ENCODE measurements around the gene OR1F1. TPM values are rescaled to one million over a fixed set of nuclear protein-coding genes. Genes with fewer than 3 reads are reported as not detected.

OR1F1 gene
- total and polyA plus RNA-seq, 2 of the 8 experiments (the other 6 are each of a cell fraction or from before 2014, with no cell fraction given): 0.52 to 1.2 TPM

- 87% methylated on average over 3 of the region's 3 CpGs; no CpG with 5 or more reads in 1 of the 2 experiments for WGBS, 2 experiments (ENCODE audit: extremely low coverage in 1 of 2, insufficient coverage in 1 of 2, insufficient read length in 1 of 2, insufficient replicate concordance in 2 of 2, low coverage in 1 of 2, low lambda C conversion rate in 2 of 2, missing lambda C conversion rate in 1 of 2)
- H2BK12ac ChIP-seq (ENCODE audit: low read depth, low read length): no peak overlapping the region
- H2AK5ac ChIP-seq (ENCODE audit: low read depth, low read length): no peak overlapping the region
- peaks cover 0 to 10% (median 7%) of the 10 kb centered on the region in 4 experiments; a peak in 5 of 7 replicates for H3K27me3 ChIP-seq (replicated peaks in 1 of 4; ENCODE audit: control insufficient read depth in 3 of 4, extremely low read depth in 1 of 4, insufficient read depth in 3 of 4, low read length in 3 of 4)
- H4K5ac ChIP-seq (ENCODE audit: insufficient read length, low read depth, low read length): no peak overlapping the region
- no peak overlapping the region for H3K18ac ChIP-seq (ENCODE audit: extremely low read depth, low read length)
- no peak overlapping the region for H3K56ac ChIP-seq (replicated peaks; ENCODE audit: insufficient read length, low read depth, low read length)
- H2BK20ac ChIP-seq (ENCODE audit: low read length): no peak overlapping the region
- no peak overlapping the region for H3K9ac ChIP-seq (replicated peaks in 1 of 4; ENCODE audit: extremely low read depth in 1 of 4, low read depth in 3 of 4, low read length in 3 of 4)
- peaks cover 0 to 7% (median 4%) of the 10 kb centered on the region in 4 experiments; a peak in 4 of 7 replicates for H3K4me1 ChIP-seq (replicated peaks in 1 of 4; ENCODE audit: control insufficient read depth in 3 of 4, insufficient read depth in 4 of 4, low read length in 3 of 4)
- no peak overlapping the region for H3K4ac ChIP-seq (replicated peaks; ENCODE audit: insufficient read length, low read depth, low read length)
- no peak overlapping the region for H2AFZ ChIP-seq (ENCODE audit: low read length)
- H3K14ac ChIP-seq (ENCODE audit: insufficient read length): no peak overlapping the region
- H3K9me3 ChIP-seq (ENCODE audit: insufficient read depth in 2 of 2, low read depth in 1 of 2, low read length in 1 of 2): no peaks in the 10 kb centered on the region; a peak in 1 of 4 replicates
- peaks cover 0 to 2% of the 10 kb centered on the region in 2 experiments for H4K20me1 ChIP-seq (replicated peaks in 1 of 2; ENCODE audit: control insufficient read depth in 1 of 2, insufficient read depth in 2 of 2, low read length in 2 of 2)
- no peaks in the 10 kb centered on the region for H3K79me1 ChIP-seq (ENCODE audit: low read depth, low read length)
- DNase-seq (ENCODE audit: low read depth in 1 of 2, low spot score in 2 of 2) (no peak), FAIRE-seq (no peak)
- H3K36me3 ChIP-seq (ENCODE audit: control insufficient read depth in 2 of 4, insufficient read depth in 4 of 4, low read length in 3 of 4): no peaks in the 10 kb centered on the region
- no peak overlapping the region for H3K23ac ChIP-seq (ENCODE audit: insufficient read length)
- TF ChIP-seq CHD1 (IDR thresholded peaks at IDR 0.05; ENCODE audit: low read depth, low read length) (no peak), JUN (IDR thresholded peaks at IDR 0.05; ENCODE audit: low read depth, low read length) (no peak), HDAC6 (IDR thresholded peaks at IDR 0.05; ENCODE audit: low read depth, low read length) (no peak), CTBP2 (IDR thresholded peaks at IDR 0.05; ENCODE audit: borderline replicate concordance, insufficient read depth, insufficient read length, low read length) (no peak), POLR2AphosphoS5 (IDR thresholded peaks at IDR 0.05; ENCODE audit: low read depth, low read length) (no peak), RFX5 (IDR thresholded peaks at IDR 0.05; ENCODE audit: borderline replicate concordance, low read depth, low read length) (no peak), RAD21 (IDR thresholded peaks at IDR 0.05 in 1 of 2, conservative IDR thresholded peaks at IDR 0.05 in 1 of 2; ENCODE audit: low read depth in 2 of 2, low read length in 2 of 2) (no peak), HDAC2 (IDR thresholded peaks at IDR 0.05; ENCODE audit: borderline replicate concordance in 1 of 2, low read depth in 2 of 2, low read length in 2 of 2) (no peak), TAF1 (IDR thresholded peaks at IDR 0.05; ENCODE audit: low read depth, low read length) (no peak), KDM4A (IDR thresholded peaks at IDR 0.05; ENCODE audit: low read depth, low read length, severe bottlenecking) (no peak)
- H3K23me2 ChIP-seq (ENCODE audit: low read depth, low read length): peaks cover 16% of the 10 kb centered on the region
- H2BK15ac ChIP-seq (ENCODE audit: low read length): no peak overlapping the region
- no peak overlapping the region for H2BK5ac ChIP-seq (ENCODE audit: low read depth, low read length)
- H3K27ac ChIP-seq (ENCODE audit: low read depth, low read length): no peak overlapping the region
- H3K79me2 ChIP-seq (ENCODE audit: control insufficient read depth in 1 of 2, insufficient read depth in 2 of 2, low read length in 2 of 2): no peaks in the 10 kb centered on the region
- H4K8ac ChIP-seq (ENCODE audit: extremely low read depth, insufficient read depth, low read length): no peak overlapping the region
- H3K4me3 ChIP-seq (ENCODE audit: extremely low read depth in 1 of 4, insufficient read depth in 2 of 4, low read depth in 3 of 4, low read length in 4 of 4): no peak overlapping the region
- no peak overlapping the region for H3K4me2 ChIP-seq (ENCODE audit: insufficient read depth in 1 of 2, low read depth in 2 of 2, low read length in 2 of 2)
- no peak overlapping the region for H2BK120ac ChIP-seq (replicated peaks; ENCODE audit: low read depth, low read length)
- no peak overlapping the region for H4K91ac ChIP-seq (replicated peaks; ENCODE audit: insufficient read length, low read length)
- POLR2A ChIA-PET (ENCODE audit: partially characterized antibody): interaction anchor here (1.1 kb wide), 1 partner anchor 28 kb away, joined by 3 read pairs; no protein-coding TSS in a partner anchor
- CTCF ChIA-PET (ENCODE audit: partially characterized antibody): interaction anchor here (0.7 to 3.7 kb wide), 4 partner anchors 16 to 1195 kb away, joined by 3 to 14 read pairs (median 10); no protein-coding TSS in a partner anchor
Observed at GRCh38 chr16:3155972-3156371, 32.0 kb upstream of the OR1F1 start.
